Endodermal cell (in vitro differentiated cells): ENCODE measurements around the gene CCL28. TPM values are rescaled to one million over a fixed set of nuclear protein-coding genes. Genes with fewer than 3 reads are reported as not detected.
"Not testable (repeated sequence)": the region's sequence is repeated elsewhere in the genome, so short reads cannot be mapped to it uniquely, and the experiment has no call there.

ENCODE experiments used
- DNase-seq: peaks from one replicate; pipeline ENCODE4 v3.0.0-alpha.2; 2017
- H3K27ac ChIP-seq: 2 replicates; pipeline ENCODE4 v1.5.1; 2013; ENCODE audit warnings: mild to moderate bottlenecking, low read depth, low read length, moderate library complexity
- H3K27me3 ChIP-seq: 2 replicates; pipeline ENCODE4 v1.6.1; 2013; ENCODE audit warnings: mild to moderate bottlenecking, low read length, moderate library complexity; ENCODE audit not compliant: insufficient read depth, control insufficient read depth, poor library complexity, severe bottlenecking
- H3K36me3 ChIP-seq: 2 replicates; pipeline ENCODE4 v1.7.0; 2013; ENCODE audit warnings: mild to moderate bottlenecking, low read length, moderate library complexity; ENCODE audit not compliant: control insufficient read depth, insufficient read depth
- H3K4me1 ChIP-seq: one replicate; pipeline ENCODE4 v1.7.0; 2013; ENCODE audit warnings: low read length; ENCODE audit not compliant: control insufficient read depth, insufficient read depth
- H3K4me3 ChIP-seq: 2 replicates; pipeline ENCODE4 v1.5.1; 2013; ENCODE audit warnings: mild to moderate bottlenecking, low read length, moderate library complexity
- H3K9ac ChIP-seq: 2 replicates; pipeline ENCODE4 v1.6.1; 2013; ENCODE audit warnings: mild to moderate bottlenecking, low read length, moderate library complexity; ENCODE audit not compliant: poor library complexity, severe bottlenecking; ENCODE audit errors: extremely low read depth
- H3K9me3 ChIP-seq: 2 replicates; pipeline ENCODE4 v1.6.1; 2013; ENCODE audit warnings: mild to moderate bottlenecking, low read length, moderate library complexity; ENCODE audit not compliant: control insufficient read depth
- H3K27ac Mint-ChIP-seq: 2 replicates; pipeline ENCODE4 v1.8.0; 2020; ENCODE audit warnings: mixed read lengths
- H3K27me3 Mint-ChIP-seq: 2 replicates; pipeline ENCODE4 v1.8.0; 2021; ENCODE audit warnings: mild to moderate bottlenecking, mixed read lengths; ENCODE audit not compliant: insufficient read depth
- H3K36me3 Mint-ChIP-seq: 2 replicates; pipeline ENCODE4 v1.8.0; 2020; ENCODE audit warnings: low read depth, mixed read lengths
- H3K4me1 Mint-ChIP-seq: 2 replicates; pipeline ENCODE4 v1.8.0; 2020; ENCODE audit warnings: mixed read lengths
- H3K4me3 Mint-ChIP-seq: 2 replicates; pipeline ENCODE4 v1.8.0; 2020; ENCODE audit warnings: mild to moderate bottlenecking, moderate library complexity, mixed read lengths
- H3K9me3 Mint-ChIP-seq: 2 replicates; pipeline ENCODE4 v1.8.0; 2020; ENCODE audit warnings: mild to moderate bottlenecking, mixed read lengths
- CTCF ChIP-seq: fragments of 200-600 bp; sonication (generic); conservative IDR thresholded peaks from 2 replicates; pipeline ENCODE4 v1.5.0; 2021; ENCODE audit warnings: antibody characterized with exemption, mild to moderate bottlenecking
- WGBS, 2 experiments: methylation state at CpG; one replicate each; pipeline versions ENCODE4 v1.1.5 to v1.1.7; 2013; ENCODE audit warnings: missing lambda C conversion rate in 2 of 2, mixed read lengths in 1 of 2; ENCODE audit not compliant: insufficient coverage in 1 of 2, insufficient read length in 1 of 2; 5-methylcytosine and 5-hydroxymethylcytosine counted together
- total RNA-seq, 2 donors: library from RNA; stranded (reverse); fragmentation: NEBNext Ultra II Directional in 1 of 2; extraction: Animal tissue kit (Norgen Biotek cat#: 25700) in 1 of 2; gene quantifications; 2 replicates in 1 of 2; 3 replicates in 1 of 2; pipeline ENCODE4 v1.2.1, GENCODE V29; 2021

The CCL28 gene
- total RNA-seq, 2 donors from 2014 or later, result 1.7 TPM; not detected in 1

DNA sequence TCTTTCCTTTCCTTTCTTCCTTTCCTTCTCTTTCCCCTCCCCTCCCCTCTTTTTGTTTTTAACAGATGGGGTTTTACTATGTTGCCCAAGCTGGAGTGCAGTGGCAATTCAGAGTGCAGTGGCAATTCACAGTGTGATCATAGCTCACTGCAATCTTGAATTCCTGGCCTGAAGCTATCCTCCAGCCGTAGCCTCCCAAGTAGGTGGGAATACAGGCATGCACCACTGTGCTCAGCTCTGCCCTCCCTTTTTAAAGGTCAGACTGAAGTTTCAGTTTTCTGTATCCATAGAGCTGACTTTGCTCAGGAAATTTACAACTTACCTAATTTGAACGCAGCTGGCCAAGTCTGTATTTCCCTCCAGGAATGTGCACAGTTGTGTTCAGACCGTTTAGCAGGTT lies 696 bp downstream of the CCL28 start:
- 73 to 84% methylated on average over 3 of the region's 3 CpGs for WGBS, 2 experiments
- Histone ChIP-seq H3K9me3 (no peaks in the 10 kb centered on the region), H3K4me3 (no peak overlapping the region), H3K27me3 (no peaks in the 10 kb centered on the region), H3K9ac (no peak overlapping the region), H3K4me1 (no peaks in the 10 kb centered on the region), H3K27ac (no peak overlapping the region), H3K36me3 (no peaks in the 10 kb centered on the region)
- H3K36me3 Mint-ChIP-seq, result no peaks in the 10 kb centered on the region
- peaks cover 3% of the 10 kb centered on the region for H3K27me3 Mint-ChIP-seq
- no peak overlapping the region for H3K27ac Mint-ChIP-seq
- H3K4me1 Mint-ChIP-seq, result peaks cover 14% of the 10 kb centered on the region
- TF ChIP-seq CTCF, result no peak
- DNase-seq, result no peak
- H3K9me3 Mint-ChIP-seq, result peaks cover 12% of the 10 kb centered on the region
- no peak overlapping the region for H3K4me3 Mint-ChIP-seq

GRCh38 chr5:43410414-43410813 lies 1.8 kb downstream of the CCL28 start:
- no peaks in the 10 kb centered on the region for H3K9me3 ChIP-seq
- H3K4me3 Mint-ChIP-seq, result no peak overlapping the region
- peaks cover 15% of the 10 kb centered on the region for H3K9me3 Mint-ChIP-seq
- no peak overlapping the region for H3K9ac ChIP-seq
- 91 to 100% methylated on average over 1 to 7 of the region's 7 CpGs for WGBS, 2 experiments
- no peaks in the 10 kb centered on the region for H3K27me3 ChIP-seq
- H3K4me3 ChIP-seq, result no peak overlapping the region
- H3K27me3 Mint-ChIP-seq, result peaks cover 3% of the 10 kb centered on the region
- H3K4me1 ChIP-seq, result no peaks in the 10 kb centered on the region
- no peak overlapping the region for H3K27ac ChIP-seq
- DNase-seq, result no peak
- H3K36me3 Mint-ChIP-seq, result no peaks in the 10 kb centered on the region
- no peak overlapping the region for H3K27ac Mint-ChIP-seq
- TF ChIP-seq CTCF, result no peak
- H3K36me3 ChIP-seq, result no peaks in the 10 kb centered on the region
- H3K4me1 Mint-ChIP-seq, result peaks cover 7% of the 10 kb centered on the region

DNA sequence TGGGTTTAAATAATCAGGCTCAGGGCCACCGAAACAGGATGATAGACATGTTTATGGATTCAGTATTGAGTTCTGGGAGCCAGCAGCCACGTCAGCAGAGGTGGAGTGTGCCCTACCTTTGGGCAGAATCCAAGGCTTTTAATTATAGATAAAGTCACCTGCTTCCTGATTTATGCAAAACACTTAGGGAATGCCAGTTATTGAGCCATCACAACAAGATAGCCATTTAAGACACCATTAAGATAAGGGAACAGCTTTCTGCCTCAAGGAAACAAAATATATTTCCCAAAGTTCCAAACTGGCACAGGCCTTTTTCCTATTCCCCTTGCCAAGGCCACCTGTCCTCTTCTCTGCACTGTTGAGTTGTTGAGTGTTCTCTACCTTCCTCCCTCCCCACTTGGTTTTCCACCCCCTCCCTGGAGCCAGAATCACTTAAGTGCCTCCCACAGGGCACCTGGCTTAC lies 2.4 kb downstream of the CCL28 start:
- Mint-ChIP-seq H3K9me3 (peaks cover 20% of the 10 kb centered on the region), H3K4me1 (peaks cover 3% of the 10 kb centered on the region), H3K36me3 (no peaks in the 10 kb centered on the region), H3K4me3 (no peak overlapping the region), H3K27ac (no peak overlapping the region), H3K27me3 (peaks cover 6% of the 10 kb centered on the region)
- Histone ChIP-seq H3K36me3 (no peaks in the 10 kb centered on the region), H3K9ac (no peak overlapping the region), H3K4me3 (no peak overlapping the region), H3K9me3 (no peaks in the 10 kb centered on the region), H3K4me1 (no peaks in the 10 kb centered on the region), H3K27me3 (no peaks in the 10 kb centered on the region), H3K27ac (no peak overlapping the region)
- 90 to 100% methylated on average over 2 of the region's 2 CpGs for WGBS, 2 experiments
- TF ChIP-seq CTCF, result no peak
- DNase-seq, result no peak

GRCh38 chr5:43402524-43403066 lies 9.6 kb downstream of the CCL28 start:
- Mint-ChIP-seq H3K27me3 (peaks cover 15% of the 10 kb centered on the region), H3K9me3 (peaks cover 42% of the 10 kb centered on the region)
- H3K4me3 ChIP-seq, H3K36me3 ChIP-seq, H3K27me3 ChIP-seq, H3K27ac ChIP-seq, DNase-seq, H3K9ac ChIP-seq, H3K4me1 Mint-ChIP-seq, H3K4me3 Mint-ChIP-seq, H3K4me1 ChIP-seq, H3K27ac Mint-ChIP-seq, H3K36me3 Mint-ChIP-seq: not testable (repeated sequence)
- H3K9me3 ChIP-seq, result peaks cover 21% of the 10 kb centered on the region
- 86 to 94% methylated on average over 5 to 16 of the region's 16 CpGs for WGBS, 2 experiments
